K562 (cell line): ENCODE results near the gene B4GALNT3. TPM values are rescaled to one million over a fixed set of nuclear protein-coding genes. Genes with fewer than 3 reads are reported as not detected.
A peak's percentile ranks its signal among the peaks of the same experiment; 100 is the strongest.

Experiments
- FOXA3 ChIP-seq, 2 experiments: fragments of 450-650 bp in 1 of 2; sonication (generic) in 1 of 2; formaldehyde crosslinking; IDR thresholded peaks in 1 of 2; conservative IDR thresholded peaks in 1 of 2; 2 replicates each; pipeline versions ENCODE4 v1.4.0 to v1.8.0; 2020 to 2022; ENCODE audit warnings: mild to moderate bottlenecking in 2 of 2, missing genetic modification reagents in 1 of 2
- KAT7 ChIP-seq: sonication (generic); formaldehyde crosslinking; IDR thresholded peaks from 2 replicates; pipeline ENCODE4 v1.8.0; 2022; ENCODE audit warnings: missing genetic modification reagents, mild to moderate bottlenecking, borderline replicate concordance
- KDM2B ChIP-seq: fragments of 250-450 bp; sonication (Bioruptor Pico); IDR thresholded peaks from 2 replicates; pipeline ENCODE4 v1.8.0; 2021; ENCODE audit warnings: mild to moderate bottlenecking, moderate library complexity
- KLF1 ChIP-seq: fragments of 450-650 bp; IDR thresholded peaks from 2 replicates; pipeline ENCODE4 v1.6.1; 2016; ENCODE audit warnings: missing genetic modification characterization, missing compliant biosample characterization
- MAFG ChIP-seq: fragments of 450-650 bp; conservative IDR thresholded peaks from 2 replicates; pipeline ENCODE4 v1.6.1; 2016; ENCODE audit warnings: missing genetic modification characterization, missing compliant biosample characterization
- MEF2D ChIP-seq: conservative IDR thresholded peaks from 2 replicates; pipeline ENCODE4 v1.6.1; 2016; ENCODE audit warnings: low read depth, missing genetic modification characterization, missing compliant biosample characterization
- NCOA6 ChIP-seq: fragments of 450-650 bp; IDR thresholded peaks from 2 replicates; pipeline ENCODE4 v1.6.1; 2017; ENCODE audit warnings: mild to moderate bottlenecking
- RAD51 ChIP-seq: fragments of 450-650 bp; IDR thresholded peaks from 2 replicates; pipeline ENCODE4 v1.7.1; 2016; ENCODE audit warnings: low read depth, mild to moderate bottlenecking, borderline replicate concordance
- SIX5 ChIP-seq, 2 experiments: IDR thresholded peaks; 2 replicates each; pipeline ENCODE4 v1.6.1; 2011; ENCODE audit warnings: low read length in 2 of 2, borderline replicate concordance in 1 of 2, low read depth in 1 of 2, mild to moderate bottlenecking in 1 of 2, moderate library complexity in 1 of 2; ENCODE audit not compliant: insufficient read depth in 1 of 2
- SMAD1 ChIP-seq: fragments of 150-350 bp; IDR thresholded peaks from 2 replicates; pipeline ENCODE4 v1.6.1; 2014; ENCODE audit warnings: low read length, low read depth; ENCODE audit not compliant: partially characterized antibody
- SMARCB1 ChIP-seq: IDR thresholded peaks from 2 replicates; pipeline ENCODE4 v1.6.1; 2011; ENCODE audit warnings: improper control_type of control experiment, low read depth; ENCODE audit not compliant: insufficient read length
- TCF7L2 ChIP-seq: fragments of 150-350 bp; IDR thresholded peaks from 2 replicates; pipeline ENCODE4 v1.6.1; 2016; ENCODE audit warnings: low read depth, mild to moderate bottlenecking, low read length, moderate library complexity
- ZNF184 ChIP-seq: sonication (generic); formaldehyde crosslinking; IDR thresholded peaks from 2 replicates; pipeline ENCODE4 v1.5.0; 2020; ENCODE audit warnings: missing genetic modification reagents
- ZNF445 ChIP-seq: fragments of 250-450 bp; sonication (Bioruptor Pico); IDR thresholded peaks from 2 replicates; pipeline ENCODE4 v1.4.0; 2020; ENCODE audit warnings: low read depth, mild to moderate bottlenecking, moderate library complexity
- polyA plus RNA-seq, 8 experiments: library from polyadenylated mRNA; depleted of rRNA in 4 of 8; stranded (reverse) in 5 of 8; unstranded in 3 of 8; fragments of >200 nt; fragmentation: Nextera tagmentation in 2 of 8; fragmentation: Illumina TruSeq in 1 of 8; extraction: Ambion mirVana in 2 of 8; extraction: Trizol in 1 of 8; gene quantifications; 2 replicates each; pipeline versions ENCODE4 v1.2.1 to v1.2.3, GENCODE V29; 2011 to 2014; ENCODE audit warnings: inconsistent platforms in 1 of 8, missing spikeins in 1 of 8
- total RNA-seq, 7 experiments: library from RNA; depleted of rRNA in 6 of 7; stranded (reverse); fragments of >200 nt in 6 of 7; fragmentation: Illumina TruSeq in 2 of 7; extraction: Trizol in 2 of 7; gene quantifications; 2 replicates each; pipeline versions ENCODE4 v1.2.1 to v1.2.3, GENCODE V29; 2011 to 2021; ENCODE audit warnings: low replicate concordance in 1 of 7
- TF ChIP-seq, protein P1 (sequence below): fragments of 250-450 bp; sonication (Bioruptor Pico); IDR thresholded peaks from 2 replicates; pipeline ENCODE4 v1.4.0; 2020
- TF ChIP-seq, protein P2 (sequence below): fragments of 250-450 bp; sonication (Bioruptor Pico); IDR thresholded peaks from 2 replicates; pipeline ENCODE4 v1.4.0; 2020; ENCODE audit warnings: borderline replicate concordance
- TF ChIP-seq, protein P3 (sequence below): fragments of 450-650 bp; IDR thresholded peaks from one replicate; pipeline ENCODE4 v1.6.1; 2018; ENCODE audit warnings: mild to moderate bottlenecking, moderate library complexity; ENCODE audit not compliant: partially characterized antibody

The B4GALNT3 gene
- total and polyA plus RNA-seq, 9 of the 15 experiments (the other 6 are each of a cell fraction or from before 2014, with no cell fraction given) = 0.04 to 0.36 (median 0.10) TPM; not detected in 6

DNA sequence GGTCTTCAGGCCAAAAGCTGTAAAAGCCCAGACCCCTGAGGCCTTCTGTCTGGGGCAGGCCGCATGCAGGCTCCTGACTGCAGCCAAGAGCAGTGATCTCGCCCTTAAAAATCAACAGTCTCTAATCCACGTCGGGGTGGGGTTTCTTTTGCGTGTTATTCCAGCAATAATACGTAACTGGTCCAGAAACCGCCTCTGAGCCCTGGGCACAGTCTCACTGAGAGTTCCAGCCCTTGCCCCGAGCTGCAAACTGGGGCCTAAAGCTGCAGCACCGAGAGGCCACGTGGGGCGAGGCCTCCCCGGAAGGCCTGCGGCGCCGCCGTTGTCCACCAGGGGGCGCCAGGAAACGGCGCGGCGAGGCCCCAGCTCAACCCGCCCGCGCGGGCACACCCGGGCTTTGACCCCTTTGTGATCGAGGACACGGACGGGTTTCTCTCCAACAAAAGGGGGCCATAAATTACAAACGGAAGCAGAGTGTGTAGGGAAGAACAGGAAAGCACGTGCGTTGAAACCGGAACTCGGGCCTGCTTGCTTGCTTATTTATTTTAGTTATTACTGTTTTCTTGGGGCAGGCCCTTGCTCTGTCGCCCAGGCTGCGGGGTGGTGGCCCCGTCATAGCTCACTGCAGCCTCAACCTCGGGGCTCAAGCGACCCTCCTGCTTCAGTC is 116.3 kb downstream of the B4GALNT3 start (continued):
- no peak for TF ChIP-seq MEF2D (tag)
- TF ChIP-seq RAD51 = peak; percentile 74; the same call in 1 of the 2 replicates
- TF ChIP-seq TCF7L2 = no peak
- no peak for TF ChIP-seq ZNF184 (CRISPR knock-in tag)
- TF ChIP-seq, protein P1, sequence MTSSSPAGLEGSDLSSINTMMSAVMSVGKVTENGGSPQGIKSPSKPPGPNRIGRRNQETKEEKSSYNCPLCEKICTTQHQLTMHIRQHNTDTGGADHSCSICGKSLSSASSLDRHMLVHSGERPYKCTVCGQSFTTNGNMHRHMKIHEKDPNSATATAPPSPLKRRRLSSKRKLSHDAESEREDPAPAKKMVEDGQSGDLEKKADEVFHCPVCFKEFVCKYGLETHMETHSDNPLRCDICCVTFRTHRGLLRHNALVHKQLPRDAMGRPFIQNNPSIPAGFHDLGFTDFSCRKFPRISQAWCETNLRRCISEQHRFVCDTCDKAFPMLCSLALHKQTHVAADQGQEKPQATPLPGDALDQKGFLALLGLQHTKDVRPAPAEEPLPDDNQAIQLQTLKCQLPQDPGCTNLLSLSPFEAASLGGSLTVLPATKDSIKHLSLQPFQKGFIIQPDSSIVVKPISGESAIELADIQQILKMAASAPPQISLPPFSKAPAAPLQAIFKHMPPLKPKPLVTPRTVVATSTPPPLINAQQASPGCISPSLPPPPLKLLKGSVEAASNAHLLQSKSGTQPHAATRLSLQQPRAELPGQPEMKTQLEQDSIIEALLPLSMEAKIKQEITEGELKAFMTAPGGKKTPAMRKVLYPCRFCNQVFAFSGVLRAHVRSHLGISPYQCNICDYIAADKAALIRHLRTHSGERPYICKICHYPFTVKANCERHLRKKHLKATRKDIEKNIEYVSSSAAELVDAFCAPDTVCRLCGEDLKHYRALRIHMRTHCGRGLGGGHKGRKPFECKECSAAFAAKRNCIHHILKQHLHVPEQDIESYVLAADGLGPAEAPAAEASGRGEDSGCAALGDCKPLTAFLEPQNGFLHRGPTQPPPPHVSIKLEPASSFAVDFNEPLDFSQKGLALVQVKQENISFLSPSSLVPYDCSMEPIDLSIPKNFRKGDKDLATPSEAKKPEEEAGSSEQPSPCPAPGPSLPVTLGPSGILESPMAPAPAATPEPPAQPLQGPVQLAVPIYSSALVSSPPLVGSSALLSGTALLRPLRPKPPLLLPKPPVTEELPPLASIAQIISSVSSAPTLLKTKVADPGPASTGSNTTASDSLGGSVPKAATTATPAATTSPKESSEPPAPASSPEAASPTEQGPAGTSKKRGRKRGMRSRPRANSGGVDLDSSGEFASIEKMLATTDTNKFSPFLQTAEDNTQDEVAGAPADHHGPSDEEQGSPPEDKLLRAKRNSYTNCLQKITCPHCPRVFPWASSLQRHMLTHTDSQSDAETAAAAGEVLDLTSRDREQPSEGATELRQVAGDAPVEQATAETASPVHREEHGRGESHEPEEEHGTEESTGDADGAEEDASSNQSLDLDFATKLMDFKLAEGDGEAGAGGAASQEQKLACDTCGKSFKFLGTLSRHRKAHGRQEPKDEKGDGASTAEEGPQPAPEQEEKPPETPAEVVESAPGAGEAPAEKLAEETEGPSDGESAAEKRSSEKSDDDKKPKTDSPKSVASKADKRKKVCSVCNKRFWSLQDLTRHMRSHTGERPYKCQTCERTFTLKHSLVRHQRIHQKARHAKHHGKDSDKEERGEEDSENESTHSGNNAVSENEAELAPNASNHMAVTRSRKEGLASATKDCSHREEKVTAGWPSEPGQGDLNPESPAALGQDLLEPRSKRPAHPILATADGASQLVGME (CRISPR knock-in tag) = no peak
- TF ChIP-seq SIX5 (IDR thresholded peaks at IDR 0.05; ENCODE audit: borderline replicate concordance in 1 of 2, insufficient read depth in 1 of 2, low read depth in 1 of 2, low read length in 2 of 2) = no peak
- TF ChIP-seq, protein P2, sequence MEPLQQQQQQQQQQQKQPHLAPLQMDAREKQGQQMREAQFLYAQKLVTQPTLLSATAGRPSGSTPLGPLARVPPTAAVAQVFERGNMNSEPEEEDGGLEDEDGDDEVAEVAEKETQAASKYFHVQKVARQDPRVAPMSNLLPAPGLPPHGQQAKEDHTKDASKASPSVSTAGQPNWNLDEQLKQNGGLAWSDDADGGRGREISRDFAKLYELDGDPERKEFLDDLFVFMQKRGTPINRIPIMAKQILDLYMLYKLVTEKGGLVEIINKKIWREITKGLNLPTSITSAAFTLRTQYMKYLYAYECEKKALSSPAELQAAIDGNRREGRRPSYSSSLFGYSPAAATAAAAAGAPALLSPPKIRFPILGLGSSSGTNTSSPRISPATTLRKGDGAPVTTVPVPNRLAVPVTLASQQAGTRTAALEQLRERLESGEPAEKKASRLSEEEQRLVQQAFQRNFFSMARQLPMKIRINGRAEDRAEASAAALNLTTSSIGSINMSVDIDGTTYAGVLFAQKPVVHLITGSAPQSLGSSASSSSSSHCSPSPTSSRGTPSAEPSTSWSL (CRISPR knock-in tag) = no peak
- TF ChIP-seq FOXA3 (CRISPR knock-in tag; conservative IDR thresholded peaks at IDR 0.05 in 1 of 2, IDR thresholded peaks at IDR 0.05 in 1 of 2) = no peak
- TF ChIP-seq SMAD1 = no peak
- no peak for TF ChIP-seq NCOA6
- TF ChIP-seq KDM2B = no peak
- TF ChIP-seq, protein P3, sequence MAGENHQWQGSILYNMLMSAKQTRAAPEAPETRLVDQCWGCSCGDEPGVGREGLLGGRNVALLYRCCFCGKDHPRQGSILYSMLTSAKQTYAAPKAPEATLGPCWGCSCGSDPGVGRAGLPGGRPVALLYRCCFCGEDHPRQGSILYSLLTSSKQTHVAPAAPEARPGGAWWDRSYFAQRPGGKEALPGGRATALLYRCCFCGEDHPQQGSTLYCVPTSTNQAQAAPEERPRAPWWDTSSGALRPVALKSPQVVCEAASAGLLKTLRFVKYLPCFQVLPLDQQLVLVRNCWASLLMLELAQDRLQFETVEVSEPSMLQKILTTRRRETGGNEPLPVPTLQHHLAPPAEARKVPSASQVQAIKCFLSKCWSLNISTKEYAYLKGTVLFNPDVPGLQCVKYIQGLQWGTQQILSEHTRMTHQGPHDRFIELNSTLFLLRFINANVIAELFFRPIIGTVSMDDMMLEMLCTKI = no peak
- TF ChIP-seq SMARCB1 = no peak
- no peak for TF ChIP-seq ZNF445 (CRISPR knock-in tag)
- TF ChIP-seq KAT7 (CRISPR knock-in tag) = no peak; the same call in 1 of the 2 replicates
- no peak for TF ChIP-seq KLF1 (tag)
- no peak for TF ChIP-seq MAFG (tag)
